ENCODE measurements around the gene IDS.

The IDS gene

GRCh38 chrX:149458586-149458985 lies 46.5 kb downstream of the IDS start:
- ChIA-PET POLR2A (no interaction called here), CTCF (no interaction called here)
- no peak for TF ChIP-seq ZNF639 (tag by site-specific recombination; IDR thresholded peaks at IDR 0.05)
- no peak for TF ChIP-seq ZNF610 (tag by site-specific recombination; IDR thresholded peaks at IDR 0.05; ENCODE audit: borderline replicate concordance)
- TF ChIP-seq EGR2 (tag by site-specific recombination; IDR thresholded peaks at IDR 0.05; ENCODE audit: low read depth) = no peak
- no peak for TF ChIP-seq ZNF19 (tag by site-specific recombination; IDR thresholded peaks at IDR 0.05; ENCODE audit: low read depth)
- TF ChIP-seq MEIS1 (CRISPR knock-in tag; IDR thresholded peaks at IDR 0.05; ENCODE audit: borderline replicate concordance) = no peak
- TF ChIP-seq ZNF280D (tag by site-specific recombination; IDR thresholded peaks at IDR 0.05) = no peak
- no peak for TF ChIP-seq ZNF214 (tag by site-specific recombination; IDR thresholded peaks at IDR 0.05; ENCODE audit: borderline replicate concordance)
- TF ChIP-seq PRDM6 (tag by site-specific recombination; IDR thresholded peaks at IDR 0.05) = no peak
- TF ChIP-seq ZBTB8A (tag by site-specific recombination; IDR thresholded peaks at IDR 0.05) = no peak
- no peak for TF ChIP-seq ZNF133 (tag by site-specific recombination; IDR thresholded peaks at IDR 0.05)
- TF ChIP-seq YY2 (tag by site-specific recombination; IDR thresholded peaks at IDR 0.05) = no peak
- no peak for TF ChIP-seq ZNF366 (tag by site-specific recombination; conservative IDR thresholded peaks at IDR 0.05)
- Histone ChIP-seq H3K9me3 (ENCODE audit: control insufficient read depth, insufficient read depth, low read depth, low read length) (no peaks in the 10 kb centered on the region), H3K36me3 (ENCODE audit: control insufficient read depth in 2 of 2, insufficient read depth in 1 of 2, low read length in 2 of 2) (no peaks in the 10 kb centered on the region), H3K4me1 (ENCODE audit: control insufficient read depth, insufficient read depth, low read length) (no peaks in the 10 kb centered on the region), H3K27ac (ENCODE audit: extremely low read depth, low read depth, low read length) (no peak overlapping the region), H3K4me3 (ENCODE audit: low read depth, low read length) (no peak overlapping the region)

GRCh38 chrX:149456476-149457245 lies 48.4 kb downstream of the IDS start:
- no peaks in the 10 kb centered on the region for H3K4me1 ChIP-seq (ENCODE audit: control insufficient read depth, insufficient read depth, low read length)
- CTCF ChIA-PET = no interaction called here
- H3K9me3 ChIP-seq (ENCODE audit: control insufficient read depth, insufficient read depth, low read depth, low read length) = no peaks in the 10 kb centered on the region
- POLR2A ChIA-PET = no interaction called here
- no peak overlapping the region for H3K27ac ChIP-seq (ENCODE audit: extremely low read depth, low read depth, low read length)
- H3K4me3 ChIP-seq (ENCODE audit: low read depth, low read length) = no peak overlapping the region
- no peaks in the 10 kb centered on the region for H3K36me3 ChIP-seq (ENCODE audit: control insufficient read depth in 2 of 2, insufficient read depth in 1 of 2, low read length in 2 of 2)
- TF ChIP-seq ZNF529 (tag by site-specific recombination; IDR thresholded peaks at IDR 0.05; ENCODE audit: insufficient replicate concordance) (no peak), ZNF146 (tag by site-specific recombination; IDR thresholded peaks at IDR 0.05) (no peak), KLF9 (tag by site-specific recombination; IDR thresholded peaks at IDR 0.05; ENCODE audit: low read depth) (no peak), ZNF37A (tag by site-specific recombination; IDR thresholded peaks at IDR 0.05) (no peak), ZNF76 (tag by site-specific recombination; IDR thresholded peaks at IDR 0.05; ENCODE audit: borderline replicate concordance, low read depth) (no peak), ZNF501 (tag by site-specific recombination; IDR thresholded peaks at IDR 0.05) (no peak), ZNF223 (tag by site-specific recombination; IDR thresholded peaks at IDR 0.05) (no peak), ELK4 (IDR thresholded peaks at IDR 0.05; ENCODE audit: borderline replicate concordance, low read depth, low read length) (no peak), ZNF768 (tag by site-specific recombination; IDR thresholded peaks at IDR 0.05) (no peak), PBX3 (CRISPR knock-in tag; IDR thresholded peaks at IDR 0.05) (no peak), RBAK (tag by site-specific recombination; IDR thresholded peaks at IDR 0.05) (no peak), KLF7 (tag by site-specific recombination; IDR thresholded peaks at IDR 0.05; ENCODE audit: borderline replicate concordance) (no peak), ZNF830 (tag by site-specific recombination; IDR thresholded peaks at IDR 0.05; ENCODE audit: low read depth) (no peak), ZNF239 (tag by site-specific recombination; IDR thresholded peaks at IDR 0.05) (no peak), MZF1 (tag by site-specific recombination; IDR thresholded peaks at IDR 0.05; ENCODE audit: borderline replicate concordance) (no peak), ZNF792 (tag by site-specific recombination; IDR thresholded peaks at IDR 0.05) (no peak)

Measured in HEK293 (cell line).